ENCODE results near the gene FCSK. TPM values are rescaled to one million over a fixed set of nuclear protein-coding genes. Genes with fewer than 3 reads are reported as not detected.

FCSK gene
- total and polyA plus RNA-seq, 2 of the 8 experiments (the other 6 are each of a cell fraction or from before 2014, with no cell fraction given): 4.6 to 5.1 TPM

DNA sequence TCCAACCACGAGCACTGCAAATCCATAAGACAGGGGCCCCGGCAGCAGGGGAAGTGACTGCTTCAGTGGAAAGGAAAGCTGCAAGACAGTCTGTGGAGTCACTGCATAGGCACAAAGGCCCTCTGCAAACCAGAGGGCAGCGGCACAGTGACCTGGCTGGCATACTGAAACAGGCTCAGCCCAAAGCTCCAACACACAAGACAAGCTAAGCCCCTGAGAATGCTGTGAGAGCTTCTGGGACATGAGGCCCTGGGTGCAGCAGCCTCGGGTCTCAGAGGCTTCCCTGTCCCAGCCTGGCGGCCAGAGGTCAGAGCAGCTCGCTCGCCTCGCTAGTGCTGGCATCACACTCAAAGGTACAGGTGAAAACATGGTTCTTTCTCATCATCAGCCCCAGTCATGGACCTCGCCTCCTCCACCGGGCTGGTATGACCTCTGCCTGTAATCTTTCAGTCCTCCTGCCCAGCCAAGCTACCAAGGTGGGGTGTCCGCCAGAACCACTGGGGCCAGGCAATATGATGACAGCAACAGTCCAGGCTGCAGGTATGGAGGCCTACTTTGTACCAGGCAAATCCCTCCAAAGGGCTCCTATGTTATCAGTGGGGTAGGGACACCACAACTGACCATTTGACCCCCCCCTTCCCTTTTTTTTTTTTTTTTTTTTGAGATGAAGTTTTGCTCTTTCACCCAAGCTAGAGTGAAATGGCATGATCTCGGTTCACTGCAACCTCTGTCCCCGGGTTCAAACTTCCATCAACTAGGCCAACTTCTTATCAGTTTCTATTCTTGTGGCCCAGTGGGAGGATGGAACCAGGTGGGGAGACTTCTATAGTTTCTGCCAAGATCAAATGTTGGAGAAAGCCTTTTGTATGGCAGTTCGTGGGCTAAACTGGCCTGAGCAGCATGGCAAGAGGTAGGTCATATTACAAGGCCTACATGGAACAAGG, 34.7 kb upstream of the FCSK start:
- Histone ChIP-seq H3K4me2 (ENCODE audit: insufficient read depth in 1 of 2, low read depth in 2 of 2, low read length in 2 of 2) (no peak overlapping the region), H4K91ac (replicated peaks; ENCODE audit: insufficient read length, low read length) (no peak overlapping the region)
- WGBS, 2 experiments (ENCODE audit: extremely low coverage in 1 of 2, insufficient coverage in 1 of 2, insufficient read length in 1 of 2, insufficient replicate concordance in 2 of 2, low coverage in 1 of 2, low lambda C conversion rate in 2 of 2, missing lambda C conversion rate in 1 of 2): 93% methylated on average over 11 of the region's 14 CpGs; no CpG with 5 or more reads in 1 of the 2 experiments
- TF ChIP-seq SRF (IDR thresholded peaks at IDR 0.05; ENCODE audit: low read depth, low read length) (no peak), TBP (IDR thresholded peaks at IDR 0.05; ENCODE audit: low read depth, low read length) (no peak), JUN (IDR thresholded peaks at IDR 0.05; ENCODE audit: low read depth, low read length) (no peak), MAFK (IDR thresholded peaks at IDR 0.05; ENCODE audit: low read depth, low read length) (no peak), SAP30 (IDR thresholded peaks at IDR 0.05; ENCODE audit: insufficient read depth, insufficient replicate concordance, low read length) (no peak), POLR2A (IDR thresholded peaks at IDR 0.05; ENCODE audit: control extremely low read depth in 1 of 2, low read depth in 2 of 2, low read length in 2 of 2) (no peak), RFX5 (IDR thresholded peaks at IDR 0.05; ENCODE audit: borderline replicate concordance, low read depth, low read length) (no peak), POLR2AphosphoS5 (IDR thresholded peaks at IDR 0.05; ENCODE audit: low read depth, low read length) (no peak), EGR1 (IDR thresholded peaks at IDR 0.05; ENCODE audit: borderline replicate concordance, low read depth, low read length) (no peak), CREB1 (IDR thresholded peaks at IDR 0.05) (no peak), KDM4A (IDR thresholded peaks at IDR 0.05; ENCODE audit: low read depth, low read length, severe bottlenecking) (no peak), GTF2F1 (IDR thresholded peaks at IDR 0.05; ENCODE audit: borderline replicate concordance, low read depth, low read length) (no peak), FOSL1 (IDR thresholded peaks at IDR 0.05; ENCODE audit: insufficient read depth, low read depth, low read length) (no peak)

More for the DNA sequence above, 34.7 kb upstream of the FCSK start:
- no peak for FAIRE-seq
- H3K4me1 ChIP-seq (replicated peaks in 1 of 4; ENCODE audit: control insufficient read depth in 3 of 4, insufficient read depth in 4 of 4, low read length in 3 of 4): peaks cover 0 to 30% (median 20%) of the 10 kb centered on the region in 4 experiments; a peak in 6 of 7 replicates
- H2BK15ac ChIP-seq (ENCODE audit: low read length): no peak overlapping the region
- no peak overlapping the region for H2BK5ac ChIP-seq (ENCODE audit: low read depth, low read length)
- H3K79me1 ChIP-seq (ENCODE audit: low read depth, low read length): peaks cover 18% of the 10 kb centered on the region
- H2AFZ ChIP-seq (ENCODE audit: low read length): no peak overlapping the region
- no peaks in the 10 kb centered on the region for H3K23me2 ChIP-seq (ENCODE audit: low read depth, low read length)
- H2AK5ac ChIP-seq (ENCODE audit: low read depth, low read length): no peak overlapping the region
- no peak overlapping the region for H3K4me3 ChIP-seq (ENCODE audit: extremely low read depth in 1 of 4, insufficient read depth in 2 of 4, low read depth in 3 of 4, low read length in 4 of 4)
- H3K4ac ChIP-seq (replicated peaks; ENCODE audit: insufficient read length, low read depth, low read length): no peak overlapping the region
- H3K14ac ChIP-seq (ENCODE audit: insufficient read length): no peak overlapping the region
- no peaks in the 10 kb centered on the region for H3K36me3 ChIP-seq (ENCODE audit: control insufficient read depth in 2 of 4, insufficient read depth in 4 of 4, low read length in 3 of 4)
- no peak overlapping the region for H2BK12ac ChIP-seq (ENCODE audit: low read depth, low read length)
- DNase-seq (ENCODE audit: low read depth in 1 of 2, low spot score in 2 of 2): no peak
- no peak overlapping the region for H2BK120ac ChIP-seq (replicated peaks; ENCODE audit: low read depth, low read length)
- H3K9me3 ChIP-seq (ENCODE audit: insufficient read depth in 2 of 2, low read depth in 1 of 2, low read length in 1 of 2): no peaks in the 10 kb centered on the region
- no peak overlapping the region for H2BK20ac ChIP-seq (ENCODE audit: low read length)
- H3K9ac ChIP-seq (replicated peaks in 1 of 4; ENCODE audit: extremely low read depth in 1 of 4, low read depth in 3 of 4, low read length in 3 of 4): no peak overlapping the region
- no peak overlapping the region for H4K5ac ChIP-seq (ENCODE audit: insufficient read length, low read depth, low read length)
- no peak overlapping the region for H3K18ac ChIP-seq (ENCODE audit: extremely low read depth, low read length)
- H3K27ac ChIP-seq (ENCODE audit: low read depth, low read length): no peak overlapping the region
- H3K79me2 ChIP-seq (ENCODE audit: control insufficient read depth in 1 of 2, insufficient read depth in 2 of 2, low read length in 2 of 2): peaks cover 0 to 57% of the 10 kb centered on the region in 2 experiments; a peak in 2 of 4 replicates
- peaks cover 6 to 23% of the 10 kb centered on the region in 2 experiments for H4K20me1 ChIP-seq (replicated peaks in 1 of 2; ENCODE audit: control insufficient read depth in 1 of 2, insufficient read depth in 2 of 2, low read length in 2 of 2)
- ChIA-PET POLR2A (ENCODE audit: partially characterized antibody) (interaction anchor here (0.5 to 3.8 kb wide), 5 partner anchors 8 to 124 kb away, joined by 3 to 18 read pairs (median 4); partner anchors contain the start of gene COG4), CTCF (ENCODE audit: partially characterized antibody) (interaction anchor here (0.7 to 4.1 kb wide), 9 partner anchors 9 to 51 kb away, joined by 3 to 27 read pairs (median 3); no protein-coding TSS in a partner anchor)
- H3K56ac ChIP-seq (replicated peaks; ENCODE audit: insufficient read length, low read depth, low read length): no peak overlapping the region
- no peaks in the 10 kb centered on the region for H3K27me3 ChIP-seq (replicated peaks in 1 of 4; ENCODE audit: control insufficient read depth in 3 of 4, extremely low read depth in 1 of 4, insufficient read depth in 3 of 4, low read length in 3 of 4)
- no peak overlapping the region for H3K23ac ChIP-seq (ENCODE audit: insufficient read length)
- peak overlapping the region; percentile 63; the same call in 1 of the 2 replicates for H4K8ac ChIP-seq (ENCODE audit: extremely low read depth, insufficient read depth, low read length)
